Glutamatergic neuron (in vitro differentiated cells): ENCODE measurements around the gene ROR2. TPM values are rescaled to one million over a fixed set of nuclear protein-coding genes. Genes with fewer than 3 reads are reported as not detected.
A peak's percentile ranks its signal among the peaks of the same experiment; 100 is the strongest.

ENCODE experiments used
- DNase-seq: peaks from one replicate; pipeline ENCODE4 v3.0.0; 2022
- H3K27ac Mint-ChIP-seq: one replicate; pipeline ENCODE4 v1.8.0; 2020; ENCODE audit warnings: mild to moderate bottlenecking, mixed read lengths, inconsistent platforms; ENCODE audit not compliant: unreplicated experiment
- H3K27me3 Mint-ChIP-seq: one replicate; pipeline ENCODE4 v1.8.0; 2020; ENCODE audit warnings: mild to moderate bottlenecking, moderate library complexity, mixed read lengths, inconsistent platforms; ENCODE audit not compliant: unreplicated experiment
- H3K36me3 Mint-ChIP-seq: one replicate; pipeline ENCODE4 v1.8.0; 2020; ENCODE audit warnings: mild to moderate bottlenecking, mixed read lengths, inconsistent platforms; ENCODE audit not compliant: unreplicated experiment
- H3K4me1 Mint-ChIP-seq: one replicate; pipeline ENCODE4 v1.8.0; 2020; ENCODE audit warnings: mild to moderate bottlenecking, low read depth, mixed read lengths, inconsistent platforms; ENCODE audit not compliant: unreplicated experiment
- H3K4me3 Mint-ChIP-seq: one replicate; pipeline ENCODE4 v1.8.0; 2020; ENCODE audit warnings: mild to moderate bottlenecking, mixed read lengths, inconsistent platforms; ENCODE audit not compliant: unreplicated experiment
- H3K9me3 Mint-ChIP-seq: one replicate; pipeline ENCODE4 v1.8.0; 2020; ENCODE audit warnings: mild to moderate bottlenecking, moderate library complexity, mixed read lengths, inconsistent platforms; ENCODE audit not compliant: unreplicated experiment
- total RNA-seq: library from RNA; stranded (reverse); fragmentation: NEBNext Ultra II Directional; extraction: Animal tissue kit (Norgen Biotek cat#: 25700); gene quantifications from one replicate; pipeline ENCODE4 v1.2.1, GENCODE V29; 2021; ENCODE audit not compliant: unreplicated experiment
- TF ChIP-seq, protein P1 (sequence below): fragments of 200-600 bp; sonication (generic); IDR thresholded peaks from one replicate; pipeline ENCODE4 v1.5.0; 2021; ENCODE audit not compliant: partially characterized antibody, unreplicated experiment

Gene ROR2
- total RNA-seq, 1 donor from 2014 or later: 51.1 TPM

DNA sequence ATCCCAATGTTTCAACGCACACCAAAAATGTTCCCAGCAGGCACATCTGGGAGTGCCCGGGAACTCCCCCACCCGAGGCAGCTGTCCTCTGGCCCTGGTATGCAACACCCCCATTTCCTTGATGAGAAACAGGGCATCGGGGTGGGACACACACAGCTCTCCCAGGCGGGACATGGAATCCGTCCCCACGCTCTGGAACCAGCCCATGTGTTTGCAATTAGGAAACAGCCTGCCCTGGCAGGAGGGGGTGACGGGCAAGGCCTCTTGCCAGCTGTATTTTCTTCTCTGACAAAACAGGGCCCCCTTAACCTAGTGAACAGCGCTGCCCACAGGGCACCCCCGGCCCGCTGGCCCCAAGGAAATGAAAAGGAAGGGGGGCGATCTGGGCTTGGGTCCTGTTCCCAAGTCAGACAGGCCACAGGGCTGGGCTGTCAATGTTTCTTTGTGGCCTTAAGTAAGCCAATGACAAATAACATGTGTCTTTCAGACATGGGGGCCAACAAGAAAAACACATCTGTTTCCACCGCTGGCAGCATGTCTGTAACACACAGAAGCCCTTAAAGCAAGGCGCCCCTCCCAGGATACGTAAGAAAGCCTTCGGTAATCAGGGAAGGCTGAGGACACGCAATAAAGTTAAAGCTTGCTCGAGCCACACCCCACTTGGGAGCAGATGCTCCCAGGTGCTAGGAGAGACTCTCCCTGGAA is 125.3 kb downstream of the ROR2 start:
- no peak overlapping the region for H3K27ac Mint-ChIP-seq
- peaks cover 4% of the 10 kb centered on the region for H3K9me3 Mint-ChIP-seq
- TF ChIP-seq, protein P1, sequence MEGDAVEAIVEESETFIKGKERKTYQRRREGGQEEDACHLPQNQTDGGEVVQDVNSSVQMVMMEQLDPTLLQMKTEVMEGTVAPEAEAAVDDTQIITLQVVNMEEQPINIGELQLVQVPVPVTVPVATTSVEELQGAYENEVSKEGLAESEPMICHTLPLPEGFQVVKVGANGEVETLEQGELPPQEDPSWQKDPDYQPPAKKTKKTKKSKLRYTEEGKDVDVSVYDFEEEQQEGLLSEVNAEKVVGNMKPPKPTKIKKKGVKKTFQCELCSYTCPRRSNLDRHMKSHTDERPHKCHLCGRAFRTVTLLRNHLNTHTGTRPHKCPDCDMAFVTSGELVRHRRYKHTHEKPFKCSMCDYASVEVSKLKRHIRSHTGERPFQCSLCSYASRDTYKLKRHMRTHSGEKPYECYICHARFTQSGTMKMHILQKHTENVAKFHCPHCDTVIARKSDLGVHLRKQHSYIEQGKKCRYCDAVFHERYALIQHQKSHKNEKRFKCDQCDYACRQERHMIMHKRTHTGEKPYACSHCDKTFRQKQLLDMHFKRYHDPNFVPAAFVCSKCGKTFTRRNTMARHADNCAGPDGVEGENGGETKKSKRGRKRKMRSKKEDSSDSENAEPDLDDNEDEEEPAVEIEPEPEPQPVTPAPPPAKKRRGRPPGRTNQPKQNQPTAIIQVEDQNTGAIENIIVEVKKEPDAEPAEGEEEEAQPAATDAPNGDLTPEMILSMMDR: no peak
- H3K27me3 Mint-ChIP-seq: peaks cover 1% of the 10 kb centered on the region
- H3K4me1 Mint-ChIP-seq: peaks cover 6% of the 10 kb centered on the region
- no peak overlapping the region for H3K4me3 Mint-ChIP-seq
- H3K36me3 Mint-ChIP-seq: peaks cover 4% of the 10 kb centered on the region
- DNase-seq: no peak

- Mint-ChIP-seq H3K36me3 (peaks cover 4% of the 10 kb centered on the region), H3K27me3 (no peaks in the 10 kb centered on the region), H3K9me3 (peaks cover 4% of the 10 kb centered on the region), H3K27ac (no peak overlapping the region), H3K4me3 (no peak overlapping the region), H3K4me1 (peaks cover 6% of the 10 kb centered on the region)
- peak; percentile 4 for DNase-seq
- TF ChIP-seq, protein P1: no peak
Measured at GRCh38 chr9:91824151-91824550, 125.9 kb downstream of the ROR2 start.

DNA sequence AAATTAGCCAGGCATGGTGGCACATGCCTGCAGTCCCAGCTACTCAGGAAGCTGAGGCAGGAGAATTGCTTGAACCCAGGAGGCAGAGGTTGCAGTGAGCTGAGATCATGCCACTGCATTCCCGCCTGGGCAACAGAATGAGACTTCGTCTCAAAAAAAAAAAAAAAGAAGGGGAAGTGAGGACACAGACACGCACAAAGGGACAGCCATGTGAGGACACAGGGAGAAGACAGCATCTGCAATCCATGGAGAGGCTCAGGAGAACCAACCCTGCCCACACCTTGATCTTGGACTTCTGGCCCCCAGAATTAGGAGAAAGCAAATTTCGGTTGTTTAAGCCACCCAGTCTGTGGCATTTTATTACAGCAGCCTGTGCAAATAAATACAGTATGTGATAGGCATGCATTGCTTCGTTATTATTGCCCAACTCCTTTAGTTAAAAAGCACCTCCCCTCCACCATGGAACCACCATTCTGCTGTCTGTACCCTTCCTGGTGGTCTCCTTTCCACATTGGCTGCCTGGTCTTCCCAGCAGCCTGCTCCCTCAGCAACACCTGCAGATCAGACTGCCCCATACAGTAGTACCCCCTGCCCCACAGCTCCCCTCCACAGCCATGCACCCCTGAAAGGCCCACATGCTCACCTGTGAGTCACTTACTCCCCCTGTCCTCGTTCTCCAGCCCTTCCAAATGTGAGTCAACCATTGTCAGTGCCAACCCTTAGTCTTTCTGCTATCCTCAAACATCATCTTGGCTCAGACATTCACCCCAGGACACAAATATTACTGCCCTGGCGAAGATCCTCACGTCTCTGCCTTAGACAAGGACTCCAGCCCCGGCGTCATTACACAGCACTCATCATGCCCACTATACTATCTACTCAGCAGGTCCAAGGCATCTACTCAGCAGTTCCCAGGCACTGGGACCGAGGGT is 128.8 kb downstream of the ROR2 start:
- no peak overlapping the region for H3K4me3 Mint-ChIP-seq
- peaks cover 4% of the 10 kb centered on the region for H3K36me3 Mint-ChIP-seq
- peaks cover 5% of the 10 kb centered on the region for H3K9me3 Mint-ChIP-seq
- peaks cover 13% of the 10 kb centered on the region for H3K4me1 Mint-ChIP-seq
- DNase-seq: no peak
- TF ChIP-seq, protein P1: no peak
- H3K27me3 Mint-ChIP-seq: peaks cover under 1% of the 10 kb centered on the region
- no peak overlapping the region for H3K27ac Mint-ChIP-seq

GRCh38 chr9:91820126-91820750 is 129.8 kb downstream of the ROR2 start:
- Mint-ChIP-seq H3K27me3 (peaks cover 7% of the 10 kb centered on the region), H3K4me1 (peaks cover 16% of the 10 kb centered on the region), H3K36me3 (peaks cover 4% of the 10 kb centered on the region), H3K4me3 (no peak overlapping the region), H3K9me3 (peaks cover 4% of the 10 kb centered on the region), H3K27ac (no peak overlapping the region)
- no peak for DNase-seq
- TF ChIP-seq, protein P1: no peak
